Brain microvascular endothelial cell (primary cell): ENCODE measurements around the gene FAM210B.

Experiments
- DNase-seq: peaks from one replicate; pipeline ENCODE4 v3.0.0-alpha.2; 2020
- H3K27ac ChIP-seq: fragments of 250-450 bp; sonication (Bioruptor Pico); 2 replicates; pipeline ENCODE4 v1.5.1; 2020; ENCODE audit warnings: mild to moderate bottlenecking, moderate library complexity
- H3K27me3 ChIP-seq: fragments of 250-450 bp; sonication (Bioruptor Pico); replicated peaks from 2 replicates; pipeline ENCODE4 v1.5.1; 2020; ENCODE audit warnings: mild to moderate bottlenecking
- H3K36me3 ChIP-seq: fragments of 250-450 bp; sonication (Bioruptor Pico); replicated peaks from 2 replicates; pipeline ENCODE4 v1.5.1; 2020; ENCODE audit warnings: mild to moderate bottlenecking
- H3K4me3 ChIP-seq: 2 replicates; pipeline ENCODE4 v1.5.1; 2011; ENCODE audit warnings: low read depth, mild to moderate bottlenecking, control low read depth, low read length, moderate library complexity
- CTCF ChIP-seq: IDR thresholded peaks from 2 replicates; pipeline ENCODE4 v1.5.1; 2011; ENCODE audit warnings: low read depth, mild to moderate bottlenecking, moderate library complexity, low read length, control low read depth, inconsistent platforms; ENCODE audit errors: missing control alignments
- in situ Hi-C: cut with HindIII; loops from 2 replicates; pipeline ENCODE4 v1.10.0; 2017; ENCODE audit warnings: low sequenced_read_pairs, low pct_ligation_motif_present

Gene FAM210B

GRCh38 chr20:56358600-56359211, at the start of gene FAM210B:
FAM210B (plus strand) TSS chr20:56358974; CDS start chr20:56359006, 32 bp downstream.
- peak within 1 kb of the TSS; percentile 82 for H3K4me3 ChIP-seq
- DNase-seq = peak; percentile 75
- in situ Hi-C loops = no loop called here
- peak within 1 kb of the TSS; percentile 21 for H3K27ac ChIP-seq
- TF ChIP-seq CTCF = no peak
- H3K27me3 ChIP-seq = no peaks in the 10 kb centered on the region
- no peaks in the 10 kb centered on the region for H3K36me3 ChIP-seq

- Histone ChIP-seq H3K36me3 (no peaks in the 10 kb centered on the region), H3K27ac (no peak overlapping the region), H3K4me3 (no peak overlapping the region), H3K27me3 (no peaks in the 10 kb centered on the region)
- in situ Hi-C loops = no loop called here
- DNase-seq = no peak
- no peak for TF ChIP-seq CTCF
These were observed 42.7 kb upstream of the FAM210B start for GRCh38 chr20:56316051-56316450.

GRCh38 chr20:56316483-56316882, 42.3 kb upstream of the FAM210B start:
- no peak overlapping the region for H3K27ac ChIP-seq
- no peak for DNase-seq
- no peak for TF ChIP-seq CTCF
- no peaks in the 10 kb centered on the region for H3K27me3 ChIP-seq
- H3K36me3 ChIP-seq = no peaks in the 10 kb centered on the region
- in situ Hi-C loops = no loop called here
- no peak overlapping the region for H3K4me3 ChIP-seq

- Histone ChIP-seq H3K4me3 (no peak overlapping the region), H3K27me3 (no peaks in the 10 kb centered on the region), H3K27ac (no peak overlapping the region), H3K36me3 (no peaks in the 10 kb centered on the region)
- in situ Hi-C loops = no loop called here
- TF ChIP-seq CTCF = no peak
- no peak for DNase-seq
These were observed 36.1 kb upstream of the FAM210B start for GRCh38 chr20:56322681-56323080.

GRCh38 chr20:56323206-56323605, 35.6 kb upstream of the FAM210B start:
- no peak for DNase-seq
- H3K27ac ChIP-seq = no peak overlapping the region
- in situ Hi-C loops = no loop called here
- no peaks in the 10 kb centered on the region for H3K27me3 ChIP-seq
- TF ChIP-seq CTCF = no peak
- H3K36me3 ChIP-seq = no peaks in the 10 kb centered on the region
- H3K4me3 ChIP-seq = no peak overlapping the region

GRCh38 chr20:56323656-56324055, 35.1 kb upstream of the FAM210B start:
- no peak for DNase-seq
- Histone ChIP-seq H3K27ac (no peak overlapping the region), H3K4me3 (no peak overlapping the region), H3K36me3 (no peaks in the 10 kb centered on the region), H3K27me3 (no peaks in the 10 kb centered on the region)
- TF ChIP-seq CTCF = no peak
- in situ Hi-C loops = no loop called here
